ENCODE measurements around the gene SYNJ2BP.

SYNJ2BP gene

DNA sequence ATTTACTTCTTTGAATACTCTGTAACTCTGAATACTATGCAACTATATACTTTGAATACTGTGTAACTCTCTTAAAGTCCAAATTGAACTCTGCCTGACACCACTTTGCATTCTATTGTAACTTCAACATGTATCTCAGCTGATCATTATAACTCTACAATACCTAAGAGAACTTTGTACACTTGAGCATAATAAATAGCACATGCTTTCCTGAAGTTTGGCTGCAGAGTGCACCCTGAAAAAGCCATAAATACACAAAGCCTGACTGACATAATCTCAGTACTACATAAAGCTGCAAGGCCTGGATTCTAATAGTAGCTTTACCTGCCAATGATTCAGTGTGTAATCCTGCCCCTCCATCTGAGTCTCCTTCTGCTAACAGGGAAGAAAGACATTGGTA, 36.1 kb downstream of the SYNJ2BP start:
- Mint-ChIP-seq H3K27ac (ENCODE audit: low read depth) (no peak overlapping the region), H3K4me3 (no peak overlapping the region), H3K27me3 (no peaks in the 10 kb centered on the region), H3K4me1 (no peaks in the 10 kb centered on the region), H3K36me3 (ENCODE audit: insufficient read depth) (peaks cover 13% of the 10 kb centered on the region), H3K9me3 (no peaks in the 10 kb centered on the region)
- no peak for DNase-seq (ENCODE audit: low spot score in 2 of 2)
- no peak for ATAC-seq (replicated peaks; ENCODE audit: extremely low read depth, poor library complexity, severe bottlenecking)

DNA sequence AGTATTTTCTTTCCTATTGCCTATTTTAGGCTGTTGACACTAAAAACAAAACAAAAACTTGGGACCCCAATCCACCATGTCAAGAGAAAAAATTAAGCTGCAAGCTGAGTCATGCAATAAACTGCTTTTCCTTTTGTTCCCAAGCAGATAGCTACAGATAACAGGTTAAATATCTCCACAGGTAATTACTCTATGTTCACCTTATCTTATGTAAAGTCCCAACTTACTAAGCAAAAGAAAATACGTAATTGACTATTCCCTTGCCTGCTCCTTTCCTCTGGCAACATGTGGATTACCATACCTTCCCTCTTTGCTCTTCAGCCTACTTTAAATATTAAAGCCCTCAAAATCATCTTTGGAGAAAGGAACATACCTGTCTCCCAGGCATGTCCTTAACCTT, 38.2 kb downstream of the SYNJ2BP start:
- DNase-seq (ENCODE audit: low spot score in 2 of 2) (no peak), ATAC-seq (replicated peaks; ENCODE audit: extremely low read depth, poor library complexity, severe bottlenecking) (no peak)
- Mint-ChIP-seq H3K9me3 (no peaks in the 10 kb centered on the region), H3K36me3 (ENCODE audit: insufficient read depth) (peaks cover 21% of the 10 kb centered on the region), H3K27ac (ENCODE audit: low read depth) (no peak overlapping the region), H3K27me3 (no peaks in the 10 kb centered on the region), H3K4me1 (no peaks in the 10 kb centered on the region), H3K4me3 (no peak overlapping the region)

Data from central memory CD8-positive, alpha-beta T cell (primary cell).